ENCODE data around the gene ARHGEF28.

GRCh38 chr5:73726071-73726470 is 100.1 kb downstream of the ARHGEF28 start:
- TF ChIP-seq CTCF (IDR thresholded peaks at IDR 0.05) (no peak), POLR2A (IDR thresholded peaks at IDR 0.05) (no peak)
